Activated gamma-delta T cell (primary cell): ENCODE measurements around the gene INPP5J.
"Not testable (repeated sequence)": the region's sequence is repeated elsewhere in the genome, so short reads cannot be mapped to it uniquely, and the experiment has no call there.

Experiments used
- DNase-seq: peaks from one replicate; lab custom pipeline; 2025; lab: John Stamatoyannopoulos, UW

INPP5J gene

GRCh38 chr22:31150615-31151014 is 27.8 kb downstream of the INPP5J start:
- DNase-seq: no peak

GRCh38 chr22:31151872-31152271 is 29.1 kb downstream of the INPP5J start:
- DNase-seq: no peak

DNA sequence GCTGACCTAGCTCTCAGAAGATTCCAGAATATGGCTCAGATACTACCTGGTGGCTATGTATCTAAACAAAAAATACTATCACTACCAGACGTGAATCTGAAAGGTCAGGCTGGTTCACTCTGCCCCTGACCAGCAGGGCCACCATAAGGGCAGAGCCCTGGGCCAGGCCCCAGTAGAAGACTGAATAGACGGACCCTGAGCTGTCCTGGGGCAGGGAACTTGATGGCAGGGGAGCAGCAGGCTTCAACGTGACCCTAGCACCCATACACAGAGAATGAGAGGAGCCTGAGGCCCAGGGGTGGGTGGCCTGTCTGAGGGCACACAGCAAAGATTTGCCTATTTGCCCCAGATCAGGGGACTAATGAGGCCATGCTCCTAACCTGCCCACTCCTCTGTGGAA is 30.6 kb downstream of the INPP5J start:
- DNase-seq: no peak

DNA sequence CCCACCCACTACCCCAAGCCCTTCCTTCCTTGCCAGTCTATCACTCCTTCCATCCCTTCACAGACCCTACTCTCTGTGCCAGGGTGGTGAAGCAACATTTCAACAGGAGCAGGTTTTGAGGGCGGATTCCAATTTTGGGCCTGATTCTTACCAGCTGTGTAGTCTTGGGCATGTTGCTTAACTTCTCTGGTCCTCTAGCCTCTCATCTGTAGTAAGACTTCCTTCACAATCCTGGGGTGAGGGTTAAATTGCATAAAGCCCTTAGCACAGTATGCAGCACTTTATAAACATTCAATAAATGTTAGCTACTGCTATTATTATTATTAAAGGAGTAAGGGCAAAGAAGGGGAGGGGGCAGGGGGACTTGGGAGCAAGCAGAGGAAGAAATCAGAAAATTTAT is 32.2 kb downstream of the INPP5J start:
- no peak for DNase-seq

DNA sequence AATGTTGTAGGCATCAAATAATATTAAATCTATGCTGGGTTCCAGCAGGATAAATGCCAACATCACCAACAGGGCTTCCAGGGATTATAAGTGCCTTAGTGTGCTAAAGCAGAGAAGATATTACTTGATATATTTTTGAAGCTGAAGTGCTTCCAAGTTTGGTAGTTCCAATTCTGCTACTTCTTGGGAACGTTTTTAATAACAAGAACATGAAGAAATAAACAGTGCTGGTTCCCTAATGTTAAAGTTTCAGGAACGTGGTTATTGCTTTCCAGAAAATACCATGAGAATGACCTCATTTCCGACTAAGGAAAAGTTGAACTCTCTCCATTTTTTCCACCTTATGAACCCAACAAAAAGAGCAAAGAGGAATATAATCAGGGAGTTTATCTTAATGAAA is 32.7 kb downstream of the INPP5J start:
- no peak for DNase-seq

DNA sequence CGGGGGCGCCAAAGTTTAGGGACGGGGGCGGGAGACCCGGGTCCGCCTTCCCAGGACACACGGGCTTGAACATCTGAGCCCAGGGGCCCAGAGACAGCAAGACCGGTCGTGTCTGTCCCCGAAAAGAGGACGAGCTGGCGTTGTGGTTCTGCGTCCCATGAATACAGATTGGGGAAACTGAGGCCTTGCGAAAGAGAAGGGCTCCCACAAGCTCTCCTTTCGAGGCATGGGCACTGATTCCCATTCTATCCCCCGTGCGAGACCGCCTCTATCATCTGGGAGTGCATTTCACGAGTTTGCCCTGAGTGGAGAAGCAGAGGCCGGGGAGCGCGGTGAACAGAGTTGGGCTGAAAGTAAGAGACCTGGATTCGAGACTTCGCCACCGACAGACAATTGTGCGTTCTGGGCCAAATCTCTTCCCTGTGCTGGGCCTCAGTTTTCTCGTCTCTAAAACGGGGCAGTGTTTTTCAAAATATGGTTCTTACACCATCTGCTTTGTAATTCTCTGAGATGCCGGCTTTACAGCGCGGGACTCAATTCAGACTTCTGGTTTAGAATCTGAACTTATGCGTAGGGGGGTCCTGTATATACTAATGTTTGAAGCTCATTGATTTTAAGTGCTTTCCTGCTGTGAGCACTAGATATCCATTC is 37.7 kb downstream of the INPP5J start:
- no peak for DNase-seq

GRCh38 chr22:31161386-31161785 is 38.6 kb downstream of the INPP5J start:
- DNase-seq: no peak

GRCh38 chr22:31162015-31162765 is 39.4 kb downstream of the INPP5J start:
- DNase-seq: no peak

GRCh38 chr22:31170971-31171370 is 48.2 kb downstream of the INPP5J start:
- DNase-seq: no peak

- not testable (repeated sequence) for DNase-seq
These were observed 49.0 kb downstream of the INPP5J start for GRCh38 chr22:31171734-31172133.

DNA sequence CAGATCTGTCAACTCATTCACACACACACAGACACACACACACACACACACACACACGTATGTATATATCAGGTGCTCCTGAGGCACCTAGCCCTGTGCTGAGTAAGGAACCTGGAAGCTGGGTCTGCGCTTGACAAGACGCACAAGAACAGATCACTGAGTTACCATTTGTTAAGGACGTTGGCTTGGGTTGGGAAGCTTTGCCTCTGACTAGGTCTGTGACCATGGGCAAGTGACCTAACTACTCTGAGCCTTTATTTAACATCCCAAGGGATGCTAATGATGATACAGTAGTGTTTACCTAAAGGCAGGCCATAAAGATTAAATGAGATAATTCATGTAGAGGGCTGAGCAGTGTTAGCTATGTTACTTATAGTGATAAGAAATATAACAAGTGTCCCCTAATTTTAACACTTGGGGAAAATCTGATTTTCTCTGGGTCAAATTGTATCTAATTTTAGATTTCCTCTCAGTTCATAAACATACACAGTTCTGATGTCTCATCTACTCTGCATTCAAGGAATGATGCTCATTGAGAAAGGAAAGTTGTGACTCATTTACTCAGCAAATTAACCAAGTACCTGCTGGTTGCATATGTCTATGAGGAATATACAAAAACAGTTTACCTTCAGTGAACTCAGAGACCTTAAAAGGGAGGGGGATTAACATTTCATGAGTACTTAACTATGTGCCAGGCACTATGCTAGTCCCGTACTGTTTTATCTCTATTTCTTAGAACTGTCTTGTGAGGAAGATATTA is 50.8 kb downstream of the INPP5J start:
- no peak for DNase-seq

- DNase-seq: no peak
These were observed 54.2 kb downstream of the INPP5J start for GRCh38 chr22:31176923-31177322.

- DNase-seq: no peak
These were observed 54.8 kb downstream of the INPP5J start for GRCh38 chr22:31177420-31178162.

GRCh38 chr22:31178859-31179258 is 56.1 kb downstream of the INPP5J start:
- no peak for DNase-seq

DNA sequence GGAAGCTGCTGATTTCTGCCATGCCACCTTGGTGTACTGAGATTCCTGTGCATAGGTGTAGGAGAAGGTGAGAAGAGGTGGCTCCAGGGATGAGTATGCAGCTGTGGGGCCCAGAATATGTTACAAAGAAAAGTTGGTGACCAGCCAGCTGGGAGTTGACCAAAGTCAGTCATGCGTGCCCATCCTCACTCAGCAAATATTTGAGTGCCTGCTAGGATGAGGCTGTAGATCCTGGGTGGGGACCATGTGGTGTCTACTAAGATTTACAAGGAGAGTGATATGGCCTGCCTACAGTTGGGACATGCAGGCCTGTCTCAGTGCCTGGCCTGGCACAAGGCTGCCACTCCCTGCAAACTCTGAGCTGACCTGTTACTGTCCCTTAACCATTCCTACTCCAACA is 56.6 kb downstream of the INPP5J start:
- DNase-seq: no peak

DNA sequence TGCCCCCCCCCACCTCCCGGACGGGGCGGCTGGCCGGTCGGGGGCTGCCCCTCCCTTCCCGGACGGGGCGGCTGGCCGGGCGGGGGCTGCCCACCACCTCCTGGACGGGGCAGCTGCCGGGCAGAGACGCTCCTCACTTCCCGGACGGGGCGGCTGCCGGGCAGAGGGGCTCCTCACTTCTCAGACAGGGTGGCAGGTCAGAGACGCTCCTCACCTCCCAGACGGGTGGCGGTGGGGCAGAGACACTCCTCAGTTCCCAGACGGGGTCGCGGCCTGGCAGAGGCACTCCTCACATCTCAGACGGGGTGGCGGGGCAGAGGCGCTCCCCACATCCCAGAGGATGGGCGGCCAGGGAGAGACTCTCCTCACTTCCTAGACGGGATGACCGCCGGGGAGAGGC is 61.2 kb downstream of the INPP5J start:
- DNase-seq: no peak
